Measurements from ENCODE around the gene MALT1. TPM values are rescaled to one million over a fixed set of nuclear protein-coding genes. Genes with fewer than 3 reads are reported as not detected.

MALT1 gene, protein sequence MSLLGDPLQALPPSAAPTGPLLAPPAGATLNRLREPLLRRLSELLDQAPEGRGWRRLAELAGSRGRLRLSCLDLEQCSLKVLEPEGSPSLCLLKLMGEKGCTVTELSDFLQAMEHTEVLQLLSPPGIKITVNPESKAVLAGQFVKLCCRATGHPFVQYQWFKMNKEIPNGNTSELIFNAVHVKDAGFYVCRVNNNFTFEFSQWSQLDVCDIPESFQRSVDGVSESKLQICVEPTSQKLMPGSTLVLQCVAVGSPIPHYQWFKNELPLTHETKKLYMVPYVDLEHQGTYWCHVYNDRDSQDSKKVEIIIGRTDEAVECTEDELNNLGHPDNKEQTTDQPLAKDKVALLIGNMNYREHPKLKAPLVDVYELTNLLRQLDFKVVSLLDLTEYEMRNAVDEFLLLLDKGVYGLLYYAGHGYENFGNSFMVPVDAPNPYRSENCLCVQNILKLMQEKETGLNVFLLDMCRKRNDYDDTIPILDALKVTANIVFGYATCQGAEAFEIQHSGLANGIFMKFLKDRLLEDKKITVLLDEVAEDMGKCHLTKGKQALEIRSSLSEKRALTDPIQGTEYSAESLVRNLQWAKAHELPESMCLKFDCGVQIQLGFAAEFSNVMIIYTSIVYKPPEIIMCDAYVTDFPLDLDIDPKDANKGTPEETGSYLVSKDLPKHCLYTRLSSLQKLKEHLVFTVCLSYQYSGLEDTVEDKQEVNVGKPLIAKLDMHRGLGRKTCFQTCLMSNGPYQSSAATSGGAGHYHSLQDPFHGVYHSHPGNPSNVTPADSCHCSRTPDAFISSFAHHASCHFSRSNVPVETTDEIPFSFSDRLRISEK
- total RNA-seq (10 to 100 TPM; 54.5 to 83.2 (median 69.5) TPM), total RNA-seq (179 to 416 (median 249) reads per million in 29 experiments)
- total RNA-seq (2013) = 106 TPM

DNA sequence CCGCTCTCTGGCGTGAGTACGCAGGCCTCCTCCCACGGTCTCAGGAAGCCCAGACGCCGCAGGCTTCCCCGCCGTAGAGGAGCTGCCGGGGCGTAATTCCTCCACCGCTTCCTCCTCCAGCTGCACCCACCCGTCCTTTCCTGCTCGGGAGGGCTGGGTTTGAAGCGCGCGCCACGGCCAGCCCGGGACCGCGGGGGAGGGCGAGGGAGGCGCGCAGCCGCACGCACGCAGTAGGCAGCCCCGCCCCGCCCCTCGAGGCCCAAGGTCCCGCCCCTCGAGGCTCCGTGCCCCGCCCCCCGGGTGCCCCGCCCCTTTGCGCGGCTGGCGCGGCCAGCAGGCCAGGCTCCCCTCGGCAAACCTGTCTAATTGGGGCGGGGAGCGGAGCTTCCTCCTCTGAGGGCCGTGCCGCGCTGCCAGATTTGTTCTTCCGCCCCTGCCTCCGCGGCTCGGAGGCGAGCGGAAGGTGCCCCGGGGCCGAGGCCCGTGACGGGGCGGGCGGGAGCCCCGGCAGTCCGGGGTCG lies at the start of gene MALT1:
Gene MALT1, plus strand, starts transcription at position 355 of the 521 bp plus-strand sequence. CDS start 179 bp downstream, outside the sequence.
- ATAC-seq (replicated peaks in 1 of 4) = peak; percentile 82 to 90 (median 87)
- Histone ChIP-seq H3K4me3 (ENCODE audit: control insufficient read depth in 1 of 2, extremely low read depth in 1 of 2, low read length in 1 of 2) (peak within 1 kb of the TSS; percentile 74 to 90), H3K27me3 (replicated peaks in 1 of 2; ENCODE audit: control insufficient read depth in 2 of 2, extremely low read depth in 1 of 2, insufficient read depth in 2 of 2, low read length in 1 of 2) (no peaks in the 10 kb centered on the region), H3K36me3 (ENCODE audit: control insufficient read depth in 2 of 2, extremely low read depth in 1 of 2, insufficient read depth in 1 of 2, low read length in 1 of 2) (no peaks in the 10 kb centered on the region), H3K9me3 (no peaks in the 10 kb centered on the region), H3K4me1 (ENCODE audit: control insufficient read depth in 1 of 2, extremely low read depth in 1 of 2, insufficient read depth in 2 of 2, low read length in 2 of 2) (peaks cover 29 to 42% of the 10 kb centered on the region in 2 experiments), H3K27ac (ENCODE audit: low read length) (peak within 1 kb of the TSS; percentile 57)
- peak within 1 kb of the TSS; percentile 94 to 95 for H3K27ac Mint-ChIP-seq
- H3K36me3 Mint-ChIP-seq = peaks cover 16% of the 10 kb centered on the region
- H3K27me3 Mint-ChIP-seq = no peaks in the 10 kb centered on the region
- ChIA-PET POLR2A (interaction anchor here (0.6 to 3.0 kb wide), 15 partner anchors 10 to 468 kb away, joined by 3 to 19 read pairs (median 4); partner anchors contain the start of gene SEC11C (in 1 of the 2)), CTCF (interaction anchor here (0.6 to 3.8 kb wide), 10 partner anchors 12 to 141 kb away, joined by 3 to 20 read pairs (median 8); no protein-coding TSS in a partner anchor)
- no peaks in the 10 kb centered on the region for H3K9me3 Mint-ChIP-seq
- peak; percentile 84 to 98 (median 94) for DNase-seq
- WGBS (ENCODE audit: insufficient coverage) = 0% methylated on average over 60 of the region's 60 CpGs
- H3K4me3 Mint-ChIP-seq = peak within 1 kb of the TSS; percentile 93 to 95 (median 93)
- H3K4me1 Mint-ChIP-seq = peaks cover 51 to 61% (median 55%) of the 10 kb centered on the region in 3 donors

GRCh38 chr18:58624011-58624410 lies 47.3 kb upstream of the MALT1 start:
- Mint-ChIP-seq H3K9me3 (no peaks in the 10 kb centered on the region), H3K27me3 (no peaks in the 10 kb centered on the region), H3K4me3 (no peak overlapping the region), H3K27ac (no peak overlapping the region), H3K4me1 (peaks cover 5 to 24% (median 9%) of the 10 kb centered on the region in 3 donors), H3K36me3 (no peaks in the 10 kb centered on the region)
- WGBS (ENCODE audit: insufficient coverage) = 90% methylated on average over 5 of the region's 6 CpGs
- no peaks in the 10 kb centered on the region for H3K36me3 ChIP-seq (ENCODE audit: control insufficient read depth in 2 of 2, extremely low read depth in 1 of 2, insufficient read depth in 1 of 2, low read length in 1 of 2)
- CTCF ChIA-PET = interaction anchor here in 1 of 2 donors (0.7 kb wide), 1 partner anchor 45 kb away, joined by 6 read pairs; no protein-coding TSS in a partner anchor
- peaks cover 5 to 14% of the 10 kb centered on the region in 2 experiments for H3K4me1 ChIP-seq (ENCODE audit: control insufficient read depth in 1 of 2, extremely low read depth in 1 of 2, insufficient read depth in 2 of 2, low read length in 2 of 2)
- POLR2A ChIA-PET = interaction anchor here in 1 of 2 donors (0.7 kb wide), 1 partner anchor 240 kb away, joined by 3 read pairs; the partner anchor contains the start of gene ZNF532
- DNase-seq = no peak
- ATAC-seq (replicated peaks in 1 of 4) = no peak
- no peak overlapping the region for H3K4me3 ChIP-seq (ENCODE audit: control insufficient read depth in 1 of 2, extremely low read depth in 1 of 2, low read length in 1 of 2)
- no peaks in the 10 kb centered on the region for H3K27me3 ChIP-seq (replicated peaks in 1 of 2; ENCODE audit: control insufficient read depth in 2 of 2, extremely low read depth in 1 of 2, insufficient read depth in 2 of 2, low read length in 1 of 2)
- no peaks in the 10 kb centered on the region for H3K9me3 ChIP-seq
- H3K27ac ChIP-seq (ENCODE audit: low read length) = no peak overlapping the region

GRCh38 chr18:58625839-58626238 lies 45.4 kb upstream of the MALT1 start:
- H3K27me3 Mint-ChIP-seq = no peaks in the 10 kb centered on the region
- Histone ChIP-seq H3K4me1 (ENCODE audit: control insufficient read depth in 1 of 2, extremely low read depth in 1 of 2, insufficient read depth in 2 of 2, low read length in 2 of 2) (peaks cover 9 to 21% of the 10 kb centered on the region in 2 experiments), H3K27ac (ENCODE audit: low read length) (peak overlapping the region; percentile 8), H3K9me3 (no peaks in the 10 kb centered on the region), H3K27me3 (replicated peaks in 1 of 2; ENCODE audit: control insufficient read depth in 2 of 2, extremely low read depth in 1 of 2, insufficient read depth in 2 of 2, low read length in 1 of 2) (no peaks in the 10 kb centered on the region), H3K4me3 (ENCODE audit: control insufficient read depth in 1 of 2, extremely low read depth in 1 of 2, low read length in 1 of 2) (no peak overlapping the region), H3K36me3 (ENCODE audit: control insufficient read depth in 2 of 2, extremely low read depth in 1 of 2, insufficient read depth in 1 of 2, low read length in 1 of 2) (no peaks in the 10 kb centered on the region)
- H3K4me1 Mint-ChIP-seq = peaks cover 16 to 36% (median 20%) of the 10 kb centered on the region in 3 donors
- H3K36me3 Mint-ChIP-seq = no peaks in the 10 kb centered on the region
- ChIA-PET CTCF (interaction anchor here in 1 of 2 donors (0.9 kb wide), 1 partner anchor 28 kb away, joined by 3 read pairs; no protein-coding TSS in a partner anchor), POLR2A (no interaction called here)
- WGBS (ENCODE audit: insufficient coverage) = 93% methylated on average over 4 of the region's 10 CpGs
- H3K27ac Mint-ChIP-seq = peak overlapping the region in 1 of 2 donors; percentile 66
- no peak overlapping the region for H3K4me3 Mint-ChIP-seq
- peak in 1 of 35 experiments; percentile 22 for DNase-seq
- peak in 1 of 4 experiments; percentile 24 for ATAC-seq (replicated peaks in 1 of 4)
- no peaks in the 10 kb centered on the region for H3K9me3 Mint-ChIP-seq

DNA sequence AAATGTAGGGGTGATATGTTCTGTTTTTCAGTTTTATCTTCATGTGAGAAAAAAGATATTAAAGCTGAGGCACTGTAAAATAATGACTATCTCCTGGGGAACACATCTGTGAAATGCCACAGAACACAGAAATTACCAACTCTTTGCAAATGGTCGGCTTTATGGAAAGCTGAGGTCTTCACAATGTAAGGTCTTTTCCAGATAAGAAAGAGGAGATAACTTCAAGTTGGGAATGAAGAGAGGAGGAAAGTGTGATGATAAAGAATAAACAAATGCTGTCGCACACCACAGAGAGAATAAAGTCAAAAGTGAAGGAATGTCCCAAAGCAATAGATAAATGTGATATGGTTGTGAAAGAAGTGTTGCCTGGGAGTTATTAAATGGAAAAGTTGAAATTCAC lies 41.2 kb upstream of the MALT1 start:
- ATAC-seq (replicated peaks in 1 of 4) = no peak
- Histone ChIP-seq H3K4me3 (ENCODE audit: control insufficient read depth in 1 of 2, extremely low read depth in 1 of 2, low read length in 1 of 2) (no peak overlapping the region), H3K9me3 (no peaks in the 10 kb centered on the region), H3K36me3 (ENCODE audit: control insufficient read depth in 2 of 2, extremely low read depth in 1 of 2, insufficient read depth in 1 of 2, low read length in 1 of 2) (no peaks in the 10 kb centered on the region), H3K4me1 (ENCODE audit: control insufficient read depth in 1 of 2, extremely low read depth in 1 of 2, insufficient read depth in 2 of 2, low read length in 2 of 2) (peaks cover 9 to 26% of the 10 kb centered on the region in 2 experiments), H3K27me3 (replicated peaks in 1 of 2; ENCODE audit: control insufficient read depth in 2 of 2, extremely low read depth in 1 of 2, insufficient read depth in 2 of 2, low read length in 1 of 2) (no peaks in the 10 kb centered on the region), H3K27ac (ENCODE audit: low read length) (no peak overlapping the region)
- H3K27ac Mint-ChIP-seq = no peak overlapping the region
- H3K27me3 Mint-ChIP-seq = no peaks in the 10 kb centered on the region
- peaks cover 20 to 43% (median 22%) of the 10 kb centered on the region in 3 donors for H3K4me1 Mint-ChIP-seq
- no peak overlapping the region for H3K4me3 Mint-ChIP-seq
- H3K9me3 Mint-ChIP-seq = no peaks in the 10 kb centered on the region
- no peak for DNase-seq
- CTCF ChIA-PET = interaction anchor here in 1 of 2 donors (1.2 kb wide), 1 partner anchor 134 kb away, joined by 3 read pairs; no protein-coding TSS in a partner anchor
- POLR2A ChIA-PET = no interaction called here
- no peaks in the 10 kb centered on the region for H3K36me3 Mint-ChIP-seq
- WGBS (ENCODE audit: insufficient coverage) = 89% methylated on average over 1 of the region's 2 CpGs

DNA sequence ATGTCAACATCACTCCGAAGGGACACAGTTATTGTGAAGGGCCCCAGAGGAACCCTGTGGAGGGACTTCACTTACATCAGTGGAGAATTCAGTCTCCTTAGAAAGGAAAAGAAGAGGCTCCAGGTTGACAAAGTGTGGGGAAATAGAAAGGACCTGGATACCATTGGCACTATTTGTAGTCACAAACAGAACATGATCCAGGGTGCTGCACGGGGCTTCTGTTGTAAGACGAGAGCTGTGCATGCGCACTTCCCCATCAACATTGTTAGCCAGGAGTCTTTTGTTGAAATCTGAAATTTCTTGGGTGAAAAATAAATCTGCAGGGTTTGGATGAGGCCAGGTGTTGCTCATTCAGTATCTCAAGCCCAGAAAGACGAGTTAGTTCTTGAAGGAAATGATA lies 40.0 kb upstream of the MALT1 start:
- DNase-seq = no peak
- no peaks in the 10 kb centered on the region for H3K9me3 Mint-ChIP-seq
- ATAC-seq (replicated peaks in 1 of 4) = no peak
- no peak overlapping the region for H3K4me3 ChIP-seq (ENCODE audit: control insufficient read depth in 1 of 2, extremely low read depth in 1 of 2, low read length in 1 of 2)
- H3K36me3 Mint-ChIP-seq = no peaks in the 10 kb centered on the region
- peaks cover 9 to 26% of the 10 kb centered on the region in 2 experiments for H3K4me1 ChIP-seq (ENCODE audit: control insufficient read depth in 1 of 2, extremely low read depth in 1 of 2, insufficient read depth in 2 of 2, low read length in 2 of 2)
- no peak overlapping the region for H3K4me3 Mint-ChIP-seq
- H3K27me3 ChIP-seq (replicated peaks in 1 of 2; ENCODE audit: control insufficient read depth in 2 of 2, extremely low read depth in 1 of 2, insufficient read depth in 2 of 2, low read length in 1 of 2) = no peaks in the 10 kb centered on the region
- ChIA-PET POLR2A (no interaction called here), CTCF (interaction anchor here in 1 of 2 donors (0.7 kb wide), 1 partner anchor 354 kb away, joined by 3 read pairs; no protein-coding TSS in a partner anchor)
- no peak overlapping the region for H3K27ac Mint-ChIP-seq
- WGBS (ENCODE audit: insufficient coverage) = 80% methylated on average over 1 of the region's 5 CpGs
- H3K27ac ChIP-seq (ENCODE audit: low read length) = no peak overlapping the region
- H3K4me1 Mint-ChIP-seq = peaks cover 27 to 43% (median 28%) of the 10 kb centered on the region in 3 donors
- no peaks in the 10 kb centered on the region for H3K9me3 ChIP-seq
- H3K36me3 ChIP-seq (ENCODE audit: control insufficient read depth in 2 of 2, extremely low read depth in 1 of 2, insufficient read depth in 1 of 2, low read length in 1 of 2) = no peaks in the 10 kb centered on the region
- H3K27me3 Mint-ChIP-seq = no peaks in the 10 kb centered on the region
